Activated CD4-positive, alpha-beta T cell treated with anti-CD3 and anti-CD28 coated beads for 4 hours (primary cell): ENCODE results near the gene ENOX1.

Experiments used
- DNase-seq, 2 donors: peaks; one replicate each; pipeline ENCODE4 v3.0.0-alpha.2; 2020

Gene ENOX1

GRCh38 chr13:43301346-43301969 lies 485.3 kb downstream of the ENOX1 start:
- no peak for DNase-seq

DNA sequence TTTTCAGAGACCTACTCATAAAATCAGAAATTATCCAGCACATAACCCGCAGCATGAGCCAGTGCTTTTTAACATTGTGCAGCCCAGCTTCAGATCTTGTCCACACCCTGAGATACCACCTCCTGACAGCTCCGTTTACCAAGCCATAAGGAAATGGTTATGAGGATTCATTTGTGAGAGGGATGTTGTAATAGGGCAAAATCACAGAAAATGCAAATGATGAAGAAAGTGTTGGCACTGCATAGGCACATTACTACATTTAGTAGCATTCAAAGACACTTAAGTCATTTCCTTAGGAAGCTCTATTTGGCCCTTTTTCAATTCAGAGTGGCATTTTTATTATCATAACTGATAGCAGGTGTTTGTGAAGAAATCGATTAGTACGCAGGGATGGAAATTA lies 485.9 kb downstream of the ENOX1 start:
- DNase-seq = no peak

DNA sequence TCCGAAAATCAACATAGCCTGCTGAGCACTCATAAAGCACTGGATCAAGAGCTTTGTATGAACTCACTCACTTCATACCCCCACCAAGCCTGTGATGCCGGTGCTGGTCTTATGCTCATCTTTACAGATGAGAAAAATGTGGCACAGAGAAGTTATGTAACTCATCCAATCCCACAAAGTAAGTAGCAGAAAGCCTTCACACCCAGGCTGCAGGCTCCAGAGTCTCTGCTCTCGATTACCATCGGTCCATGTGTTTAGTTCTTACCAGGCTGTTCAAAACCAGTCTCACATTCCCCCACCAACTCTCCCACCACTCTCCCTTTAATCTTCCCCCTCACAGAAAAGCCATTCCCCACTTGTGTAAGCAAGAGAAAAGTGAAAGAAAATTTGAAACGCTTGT lies 487.4 kb downstream of the ENOX1 start:
- no peak for DNase-seq

GRCh38 chr13:43298816-43299215 lies 488.0 kb downstream of the ENOX1 start:
- DNase-seq = no peak

DNA sequence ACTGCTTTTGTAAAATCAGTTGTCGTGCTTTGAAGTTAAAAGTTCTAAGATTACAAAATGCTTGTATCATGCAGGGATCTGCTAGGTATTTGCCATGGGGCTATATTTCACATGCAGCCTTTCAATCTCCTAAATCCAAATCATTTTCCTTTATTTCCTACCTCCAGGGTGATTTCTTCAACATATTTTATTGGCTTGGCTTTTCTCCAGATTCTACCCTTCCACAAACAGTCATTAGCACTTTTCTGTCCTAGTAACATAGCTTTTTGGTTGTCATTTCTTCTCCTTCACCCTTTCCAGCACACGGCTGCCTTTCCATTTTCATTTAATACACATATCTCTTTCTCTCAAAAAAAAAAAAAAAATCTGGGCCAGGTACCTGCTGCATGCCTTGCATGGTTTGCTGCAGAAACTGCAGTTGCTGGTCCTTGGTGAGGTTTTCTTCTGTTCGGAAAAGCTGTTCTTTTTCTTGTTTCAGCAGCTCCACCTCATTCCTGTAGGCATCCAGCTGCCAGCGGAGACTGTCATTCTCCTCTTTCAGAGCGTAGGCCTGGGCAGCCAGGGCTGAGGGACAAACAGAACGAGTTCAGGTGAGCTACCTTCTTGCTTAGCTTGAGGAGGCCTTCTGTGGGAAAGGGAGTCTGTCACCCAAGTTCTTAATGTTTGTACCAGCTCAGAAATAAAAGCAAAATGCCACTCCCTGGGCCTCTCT lies 488.6 kb downstream of the ENOX1 start:
- DNase-seq = no peak

DNA sequence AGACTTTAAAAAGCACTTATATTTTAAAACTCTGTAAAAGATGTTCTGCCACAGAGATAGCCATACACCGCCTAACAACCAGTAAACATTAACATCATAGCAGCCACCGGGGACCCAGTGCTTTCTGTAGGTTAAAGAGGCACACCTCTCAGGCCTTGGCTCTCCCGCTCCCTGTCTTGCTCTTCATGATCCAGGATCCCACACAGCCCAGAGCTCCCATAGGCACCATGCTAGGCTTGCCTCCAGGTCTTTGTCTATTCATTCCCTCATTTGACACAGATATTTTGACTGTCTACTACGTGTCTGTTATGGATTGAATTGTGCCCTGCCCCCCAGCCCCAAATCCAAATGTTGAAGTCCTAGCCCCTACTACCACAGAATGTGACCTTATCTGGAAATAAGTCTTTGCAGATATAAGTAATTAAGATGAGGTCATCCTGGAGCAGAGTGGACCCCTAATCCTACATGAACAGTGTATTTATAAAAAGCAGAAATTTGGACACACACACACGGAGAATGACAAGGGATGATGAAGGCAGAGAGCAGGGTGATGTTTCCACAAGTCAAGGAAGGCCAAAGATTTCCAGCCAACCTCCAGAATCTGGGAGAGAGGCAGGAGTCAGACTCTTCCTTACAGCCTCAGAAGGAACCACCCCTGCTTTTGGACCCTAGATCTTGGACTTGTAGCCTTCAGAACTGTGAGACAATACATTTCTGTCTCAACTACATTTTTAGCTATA lies 490.8 kb downstream of the ENOX1 start:
- no peak for DNase-seq

- no peak for DNase-seq
These were observed 491.5 kb downstream of the ENOX1 start for GRCh38 chr13:43295321-43295720.

- DNase-seq = no peak
These were observed 492.4 kb downstream of the ENOX1 start for GRCh38 chr13:43294412-43294811.

- DNase-seq = no peak
These were observed 492.8 kb downstream of the ENOX1 start for GRCh38 chr13:43293986-43294385.

- DNase-seq = no peak
These were observed 493.2 kb downstream of the ENOX1 start for GRCh38 chr13:43293561-43293960.

DNA sequence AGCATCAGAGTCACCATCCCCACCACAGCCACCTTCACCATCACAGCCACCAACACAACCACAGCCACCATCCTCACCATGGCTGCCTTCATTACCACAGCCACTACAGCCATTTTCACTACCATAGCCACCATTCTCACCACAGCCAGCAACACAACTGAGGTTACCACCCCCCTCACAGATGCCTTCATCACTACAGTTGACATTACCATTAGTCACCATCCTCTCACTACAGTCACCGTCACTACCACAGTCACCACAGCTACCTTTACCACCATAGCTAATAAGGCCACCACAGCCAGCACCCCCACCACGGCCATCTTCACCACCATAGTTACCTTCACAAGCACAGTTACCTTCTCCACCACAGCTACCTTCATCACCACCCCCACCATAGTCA lies 493.8 kb downstream of the ENOX1 start:
- no peak for DNase-seq

DNA sequence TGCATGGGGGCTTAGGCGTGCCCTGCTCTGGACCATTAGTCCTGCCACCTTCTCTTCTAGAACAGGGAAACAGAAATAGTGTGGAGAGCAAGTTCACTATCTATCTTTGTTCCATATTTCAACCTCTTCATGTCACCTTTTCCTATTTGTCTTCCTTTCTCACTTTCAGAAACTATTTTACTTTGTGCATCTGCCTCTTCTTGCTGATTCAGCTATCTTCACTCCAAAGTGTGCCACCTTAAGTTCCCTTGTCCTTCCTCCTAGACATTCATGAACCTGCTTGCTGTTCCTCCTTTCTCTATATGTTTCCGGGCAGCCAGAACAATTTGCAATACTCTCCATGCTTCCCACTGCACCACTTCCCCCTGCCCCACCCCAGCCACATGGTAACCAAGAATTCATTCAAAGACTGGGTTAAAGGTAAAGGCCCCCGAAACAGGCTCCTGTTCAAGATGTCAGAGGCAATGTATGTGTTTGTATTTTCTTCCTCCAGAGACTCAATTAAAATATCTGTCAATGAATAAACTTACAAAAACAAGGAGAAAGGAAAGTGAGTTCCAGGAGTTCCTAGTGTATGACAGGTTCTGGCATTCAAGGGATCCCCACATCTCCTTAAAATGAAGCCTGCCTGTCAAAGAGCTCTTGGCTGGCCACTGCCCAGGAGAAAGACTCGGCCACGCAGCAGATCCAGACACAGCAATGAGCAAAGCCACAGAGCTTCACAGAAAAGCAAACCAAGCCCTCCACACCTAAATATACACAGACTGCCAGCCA lies 495.3 kb downstream of the ENOX1 start:
- no peak for DNase-seq

- no peak for DNase-seq
These were observed 497.1 kb downstream of the ENOX1 start for GRCh38 chr13:43289470-43290255.

DNA sequence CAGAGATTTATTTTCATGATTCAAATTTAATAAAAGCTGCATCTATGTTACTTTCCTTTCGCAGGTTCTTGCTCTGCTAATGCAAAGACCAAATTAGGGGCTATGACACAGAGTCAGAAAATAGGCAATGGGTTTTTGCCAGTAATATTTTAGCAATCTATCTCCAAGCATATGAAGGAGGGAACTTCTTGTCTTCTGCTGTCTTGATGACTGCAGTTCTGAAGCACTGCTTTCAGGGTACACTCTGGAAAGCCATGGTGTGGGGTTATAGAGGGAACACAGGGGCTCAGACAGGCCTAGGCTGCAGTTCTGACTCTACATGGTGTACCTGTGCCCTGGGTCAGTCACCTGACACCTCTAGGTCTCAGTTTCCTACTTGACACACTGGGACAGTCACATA lies 500.0 kb downstream of the ENOX1 start:
- DNase-seq = no peak

DNA sequence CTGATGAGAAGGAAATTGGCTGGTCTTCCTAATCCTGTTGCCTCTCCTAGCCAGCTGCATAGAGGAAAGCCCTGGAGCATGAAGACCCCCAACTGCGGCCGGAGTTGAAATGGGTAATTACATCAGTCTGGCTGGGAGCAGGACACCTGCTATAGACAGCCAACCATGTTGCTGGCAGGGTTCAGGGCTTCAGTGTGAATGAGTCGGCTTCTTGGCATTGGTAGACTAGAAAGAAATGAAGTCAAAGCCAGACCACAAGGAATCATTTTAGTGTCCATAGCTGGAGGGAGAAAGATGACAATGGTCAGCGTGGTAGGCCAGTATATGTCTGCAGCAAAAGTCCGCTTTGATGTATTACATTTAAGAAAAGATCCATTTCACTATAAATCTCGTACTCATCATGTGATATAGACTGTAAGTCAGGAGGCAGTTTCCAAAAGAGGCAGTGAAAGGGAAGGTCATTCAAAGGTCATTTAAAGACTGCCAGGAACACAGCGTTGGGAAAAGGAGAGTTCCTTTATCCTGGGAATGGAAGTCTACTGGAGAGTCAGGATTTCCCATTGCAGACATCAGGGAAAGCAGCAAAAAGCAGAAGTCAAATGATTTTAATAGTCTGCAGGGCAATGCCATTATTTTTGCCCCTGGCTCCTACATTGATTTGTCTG lies 500.7 kb downstream of the ENOX1 start:
- no peak for DNase-seq

DNA sequence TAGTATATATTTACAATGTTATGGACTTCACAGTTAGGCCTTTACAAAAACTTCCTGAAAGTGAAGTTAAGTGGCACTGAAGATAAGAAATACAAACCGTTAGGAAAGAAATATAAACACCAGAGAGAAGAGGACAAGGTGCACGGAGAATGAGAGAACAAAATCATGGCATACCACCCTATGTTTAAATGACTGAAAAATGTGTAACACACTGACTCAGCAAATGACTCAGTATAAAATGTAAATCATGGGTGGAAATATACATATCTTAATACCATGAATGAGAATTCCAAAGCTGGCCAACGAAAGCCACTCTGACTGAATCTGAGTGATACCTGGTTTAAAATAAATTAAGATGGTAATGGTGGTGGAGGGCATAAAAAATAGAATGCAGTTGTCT lies 502.6 kb downstream of the ENOX1 start:
- DNase-seq = no peak

- DNase-seq = no peak
These were observed 507.1 kb downstream of the ENOX1 start for GRCh38 chr13:43279696-43280095.

- DNase-seq = no peak
These were observed 508.6 kb downstream of the ENOX1 start for GRCh38 chr13:43278127-43278526.

- no peak for DNase-seq
These were observed 509.6 kb downstream of the ENOX1 start for GRCh38 chr13:43277142-43277541.

DNA sequence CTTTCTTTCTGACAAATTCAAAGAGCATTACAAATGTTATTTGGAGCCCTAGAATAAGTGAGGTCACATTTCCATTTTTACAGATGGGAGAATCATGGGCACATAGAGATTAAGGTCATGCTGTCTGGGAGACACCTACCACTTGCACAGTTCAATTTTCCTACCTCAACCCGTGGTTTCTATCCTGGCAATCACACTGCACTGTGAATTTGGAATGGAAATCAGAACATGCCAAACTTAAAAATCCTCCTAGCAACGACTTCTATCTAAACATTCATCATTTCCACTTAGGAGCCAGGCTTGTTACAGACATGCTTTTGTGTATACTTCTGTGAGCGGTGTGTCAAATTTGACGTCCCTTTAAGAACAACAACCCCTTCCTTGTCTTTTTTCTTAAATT lies 511.9 kb downstream of the ENOX1 start:
- DNase-seq = no peak

- no peak for DNase-seq
These were observed 513.4 kb downstream of the ENOX1 start for GRCh38 chr13:43273362-43273761.

GRCh38 chr13:43272851-43273250 lies 513.9 kb downstream of the ENOX1 start:
- no peak for DNase-seq
